Lung microvascular endothelial cell (primary cell): ENCODE results near the gene NTSR1. TPM values are rescaled to one million over a fixed set of nuclear protein-coding genes. Genes with fewer than 3 reads are reported as not detected.

ENCODE experiments used
- DNase-seq, 2 donors: peaks; one replicate each; pipeline versions ENCODE4 v3.0.0 to v3.0.0-alpha.2; 2010; ENCODE audit warnings: low read depth in 2 of 2
- total RNA-seq: library from RNA; depleted of rRNA; stranded (reverse); fragments of >200 nt; gene quantifications from 2 replicates; pipeline ENCODE4 v1.2.1, GENCODE V29; 2014

NTSR1 gene
- total RNA-seq, 1 donor from 2014 or later, result under 0.01 TPM

GRCh38 chr20:62770111-62770910, 61.7 kb downstream of the NTSR1 start:
- no peak for DNase-seq

GRCh38 chr20:62770916-62771315, 62.3 kb downstream of the NTSR1 start:
- DNase-seq, result no peak

GRCh38 chr20:62771396-62772102, 62.9 kb downstream of the NTSR1 start:
- peak in 1 of 2 donors; percentile 18 for DNase-seq

GRCh38 chr20:62772103-62772611, 63.5 kb downstream of the NTSR1 start:
- no peak for DNase-seq

- DNase-seq, result peak in 1 of 2 donors; percentile 44
These were observed 64.0 kb downstream of the NTSR1 start for GRCh38 chr20:62772619-62772989.

- peak; percentile 40 for DNase-seq
These were observed 64.6 kb downstream of the NTSR1 start for GRCh38 chr20:62772990-62773844.

- no peak for DNase-seq
These were observed 65.4 kb downstream of the NTSR1 start for GRCh38 chr20:62773845-62774714.

GRCh38 chr20:62774762-62775161, 66.1 kb downstream of the NTSR1 start:
- DNase-seq, result no peak

- DNase-seq, result no peak
These were observed 66.6 kb downstream of the NTSR1 start for GRCh38 chr20:62775206-62775605.

GRCh38 chr20:62776035-62776691, 67.5 kb downstream of the NTSR1 start:
- no peak for DNase-seq

- peak; percentile 30 to 33 for DNase-seq
These were observed 68.3 kb downstream of the NTSR1 start for GRCh38 chr20:62776692-62777527.

GRCh38 chr20:62777528-62777830, 68.8 kb downstream of the NTSR1 start:
- no peak for DNase-seq

- DNase-seq, result no peak
These were observed 69.4 kb downstream of the NTSR1 start for GRCh38 chr20:62778058-62778457.

GRCh38 chr20:62778601-62779416, 70.2 kb downstream of the NTSR1 start:
- DNase-seq, result no peak

GRCh38 chr20:62779417-62779685, 70.7 kb downstream of the NTSR1 start:
- DNase-seq, result no peak

GRCh38 chr20:62780204-62780603, 71.6 kb downstream of the NTSR1 start:
- DNase-seq, result no peak

- no peak for DNase-seq
These were observed 72.1 kb downstream of the NTSR1 start for GRCh38 chr20:62780696-62781095.

GRCh38 chr20:62782149-62782892, 73.7 kb downstream of the NTSR1 start:
- DNase-seq, result peak in 1 of 2 donors; percentile 28
